Activated CD4-positive, alpha-beta T cell treated with anti-CD3 and anti-CD28 coated beads, Interleukin-2, amount 10 ng/mL, durations not matched to agents 7 days and 5 days (primary cell): Measurements from ENCODE around the gene BCR. TPM values are rescaled to one million over a fixed set of nuclear protein-coding genes. Genes with fewer than 3 reads are reported as not detected.
"Not testable (repeated sequence)": the region's sequence is repeated elsewhere in the genome, so short reads cannot be mapped to it uniquely, and the experiment has no call there.

Experiments
- CTCF ChIA-PET: fragments of 350-600 bp; sonication (Branson Sonifier 250); formaldehyde crosslinking; loops from one replicate; lab custom pipeline; 2021; ENCODE audit warnings: antibody characterized with exemption; lab: Charles Lee
- POLR2A ChIA-PET: fragments of 350-600 bp; sonication (Branson Sonifier 250); formaldehyde crosslinking; loops from one replicate; lab custom pipeline; 2021; ENCODE audit warnings: antibody characterized with exemption; lab: Charles Lee
- DNase-seq: peaks from one replicate; pipeline ENCODE4 v3.0.0-alpha.2; 2020
- H3K27ac Mint-ChIP-seq: one replicate; pipeline ENCODE4 v1.8.0; 2021; ENCODE audit warnings: mild to moderate bottlenecking, moderate library complexity, mixed read lengths
- H3K27me3 Mint-ChIP-seq: one replicate; pipeline ENCODE4 v1.8.0; 2021; ENCODE audit warnings: mixed read lengths
- H3K36me3 Mint-ChIP-seq: one replicate; pipeline ENCODE4 v1.8.0; 2021; ENCODE audit warnings: low read depth, mixed read lengths
- H3K4me1 Mint-ChIP-seq: one replicate; pipeline ENCODE4 v1.8.0; 2021; ENCODE audit warnings: mixed read lengths
- H3K4me3 Mint-ChIP-seq: one replicate; pipeline ENCODE4 v1.8.0; 2021; ENCODE audit warnings: mild to moderate bottlenecking, moderate library complexity, mixed read lengths
- H3K9me3 Mint-ChIP-seq: one replicate; pipeline ENCODE4 v1.8.0; 2021; ENCODE audit warnings: mixed read lengths
- total RNA-seq, 2 experiments: library from RNA; stranded (reverse); gene quantifications; one replicate each; pipeline ENCODE4 v1.2.3, GENCODE V29; 2021

The BCR gene
- 10 to 100 TPM; 45.6 to 48.1 TPM for total RNA-seq

DNA sequence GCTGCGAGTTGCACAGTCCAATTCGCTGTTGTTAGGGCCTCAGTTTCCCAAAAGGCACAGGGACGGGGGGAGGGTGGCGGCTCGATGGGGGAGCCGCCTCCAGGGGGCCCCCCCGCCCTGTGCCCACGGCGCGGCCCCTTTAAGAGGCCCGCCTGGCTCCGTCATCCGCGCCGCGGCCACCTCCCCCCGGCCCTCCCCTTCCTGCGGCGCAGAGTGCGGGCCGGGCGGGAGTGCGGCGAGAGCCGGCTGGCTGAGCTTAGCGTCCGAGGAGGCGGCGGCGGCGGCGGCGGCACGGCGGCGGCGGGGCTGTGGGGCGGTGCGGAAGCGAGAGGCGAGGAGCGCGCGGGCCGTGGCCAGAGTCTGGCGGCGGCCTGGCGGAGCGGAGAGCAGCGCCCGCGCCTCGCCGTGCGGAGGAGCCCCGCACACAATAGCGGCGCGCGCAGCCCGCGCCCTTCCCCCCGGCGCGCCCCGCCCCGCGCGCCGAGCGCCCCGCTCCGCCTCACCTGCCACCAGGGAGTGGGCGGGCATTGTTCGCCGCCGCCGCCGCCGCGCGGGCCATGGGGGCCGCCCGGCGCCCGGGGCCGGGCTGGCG, at the start of gene BCR:
Gene BCR, plus strand, starts transcription at position 209 of the 592 bp plus-strand sequence. CDS start 452 bp downstream, outside the sequence.
- CTCF ChIA-PET: interaction anchor here (0.8 to 6.7 kb wide), 2 partner anchors 63 to 103 kb away, joined by 3 to 67 read pairs; no protein-coding TSS in a partner anchor

DNA sequence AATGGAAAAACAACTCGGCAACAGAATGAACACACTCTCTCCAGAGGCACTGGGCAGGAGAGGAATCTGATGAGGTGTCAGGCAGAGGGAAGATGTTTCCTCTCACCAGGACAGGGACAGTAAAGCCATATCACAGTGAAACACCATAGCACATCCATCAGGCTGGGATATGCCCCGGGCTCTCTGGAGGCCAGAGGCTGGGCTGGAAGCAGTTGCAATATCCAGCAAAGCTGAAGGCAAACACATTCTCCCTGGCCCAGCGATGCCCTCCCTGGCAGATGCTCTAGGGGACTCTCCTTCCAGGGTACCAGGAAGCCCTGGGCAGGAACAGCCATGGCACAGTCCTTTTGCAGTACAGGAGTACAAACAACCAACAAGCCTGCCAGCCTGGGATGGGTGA, 49.6 kb upstream of the BCR start:
- H3K9me3 Mint-ChIP-seq: no peaks in the 10 kb centered on the region
- POLR2A ChIA-PET: no interaction called here
- CTCF ChIA-PET: no interaction called here
- DNase-seq: no peak
- no peak overlapping the region for H3K27ac Mint-ChIP-seq
- no peak overlapping the region for H3K4me3 Mint-ChIP-seq
- H3K4me1 Mint-ChIP-seq: no peaks in the 10 kb centered on the region
- H3K27me3 Mint-ChIP-seq: peaks cover 4% of the 10 kb centered on the region
- no peaks in the 10 kb centered on the region for H3K36me3 Mint-ChIP-seq

More for the DNA sequence above, at the start of gene BCR:
- Mint-ChIP-seq H3K36me3 (peaks cover 30% of the 10 kb centered on the region), H3K27ac (peak within 1 kb of the TSS; percentile 74), H3K4me3 (peak within 1 kb of the TSS; percentile 81), H3K4me1 (peaks cover 61% of the 10 kb centered on the region), H3K27me3 (no peaks in the 10 kb centered on the region), H3K9me3 (peaks cover 15% of the 10 kb centered on the region)
- POLR2A ChIA-PET: interaction anchor here (0.9 kb wide), 1 partner anchor 98 kb away, joined by 4 read pairs; no protein-coding TSS in a partner anchor
- peak; percentile 59 for DNase-seq

DNA sequence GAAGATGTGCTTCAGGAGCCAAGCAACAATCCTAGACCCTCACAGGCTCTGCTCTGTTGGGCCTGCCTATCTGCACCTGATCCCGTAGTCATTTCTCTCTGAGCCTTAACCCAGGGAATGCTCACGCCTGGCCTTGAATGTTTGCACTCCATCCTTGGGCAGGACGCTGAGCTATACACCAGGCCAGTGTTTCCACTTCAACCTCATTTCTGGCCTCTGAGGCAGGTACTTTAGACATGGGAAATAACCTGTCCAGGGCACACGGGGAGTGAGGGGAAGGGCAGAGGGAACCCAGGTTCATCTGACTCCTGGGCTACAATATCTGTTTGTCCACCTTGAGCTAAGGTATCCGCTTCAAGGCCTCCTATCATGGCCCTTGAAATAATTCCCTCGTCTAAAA, 48.4 kb upstream of the BCR start:
- peaks cover under 1% of the 10 kb centered on the region for H3K4me1 Mint-ChIP-seq
- H3K9me3 Mint-ChIP-seq: no peaks in the 10 kb centered on the region
- POLR2A ChIA-PET: no interaction called here
- no peaks in the 10 kb centered on the region for H3K36me3 Mint-ChIP-seq
- H3K27me3 Mint-ChIP-seq: peaks cover 4% of the 10 kb centered on the region
- H3K27ac Mint-ChIP-seq: no peak overlapping the region
- no peak overlapping the region for H3K4me3 Mint-ChIP-seq
- no peak for DNase-seq
- CTCF ChIA-PET: interaction anchor here (1.0 to 1.3 kb wide), 3 partner anchors 173 to 176 kb away, joined by 3 to 4 read pairs (median 3); no protein-coding TSS in a partner anchor

DNA sequence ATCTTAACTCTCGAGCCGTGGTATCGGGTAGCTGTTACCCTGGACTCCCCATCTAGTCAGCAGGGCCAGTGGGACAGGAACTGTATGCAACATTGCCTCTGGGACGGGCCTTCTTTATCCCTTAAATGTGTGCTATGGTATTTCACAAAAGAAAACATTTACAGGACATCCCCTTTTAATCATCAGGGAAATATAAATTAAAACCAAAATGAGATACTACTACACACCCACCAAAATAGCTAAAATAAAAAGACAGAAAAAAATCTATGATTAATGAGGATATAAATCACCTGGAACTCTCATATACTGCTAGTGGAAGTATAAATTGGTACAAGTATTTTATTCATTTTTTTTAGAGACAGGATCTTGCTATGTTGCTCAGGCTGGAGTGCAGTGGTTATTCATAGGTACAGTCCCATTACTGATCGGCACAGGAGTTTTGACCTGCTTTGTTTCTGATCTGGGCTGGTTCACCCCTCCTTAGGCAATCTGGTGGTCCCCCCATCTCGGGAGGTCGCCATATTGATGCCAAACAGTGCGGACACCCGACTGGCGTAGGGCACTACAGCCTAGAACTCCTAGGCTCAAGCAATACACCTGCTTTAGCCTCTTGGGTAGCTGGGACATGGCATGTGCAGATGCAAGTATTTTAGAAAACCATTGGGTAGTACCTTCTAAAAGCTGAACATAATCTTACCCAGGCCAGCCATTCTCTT, 47.8 kb upstream of the BCR start:
- H3K4me3 Mint-ChIP-seq: no peak overlapping the region
- POLR2A ChIA-PET: no interaction called here
- DNase-seq: no peak
- H3K4me1 Mint-ChIP-seq: peaks cover 7% of the 10 kb centered on the region
- H3K9me3 Mint-ChIP-seq: no peaks in the 10 kb centered on the region
- H3K27me3 Mint-ChIP-seq: peaks cover 4% of the 10 kb centered on the region
- CTCF ChIA-PET: interaction anchor here (0.6 to 1.3 kb wide), 3 partner anchors 9 to 177 kb away, joined by 3 to 4 read pairs (median 3); no protein-coding TSS in a partner anchor
- H3K27ac Mint-ChIP-seq: no peak overlapping the region
- H3K36me3 Mint-ChIP-seq: no peaks in the 10 kb centered on the region

DNA sequence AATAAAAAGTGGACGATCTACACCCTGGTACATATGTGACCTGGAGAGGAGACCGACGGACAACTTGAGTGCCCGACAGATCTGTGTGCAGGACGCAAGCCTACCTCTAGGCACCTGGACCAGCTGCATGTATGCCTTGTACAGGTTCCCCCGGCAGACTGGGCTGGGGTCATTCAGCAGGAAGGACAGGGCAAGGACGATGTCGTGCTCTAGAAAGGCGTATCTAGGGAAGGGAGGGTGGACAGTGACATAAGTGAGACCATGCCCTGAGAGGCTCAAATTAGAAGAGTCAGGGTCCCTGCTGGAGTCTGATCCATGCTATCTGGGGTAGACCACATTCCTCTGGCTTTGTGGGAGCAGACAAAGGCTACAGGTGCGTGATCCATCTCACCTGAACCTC, 46.4 kb upstream of the BCR start:
- no peak for DNase-seq
- no peak overlapping the region for H3K4me3 Mint-ChIP-seq
- no peaks in the 10 kb centered on the region for H3K36me3 Mint-ChIP-seq
- no peak overlapping the region for H3K27ac Mint-ChIP-seq
- ChIA-PET CTCF (interaction anchor here (1.3 to 1.4 kb wide), 2 partner anchors 11 to 174 kb away, joined by 3 to 5 read pairs; partner anchors contain the start of gene RAB36), POLR2A (no interaction called here)
- peaks cover 4% of the 10 kb centered on the region for H3K27me3 Mint-ChIP-seq
- peaks cover 21% of the 10 kb centered on the region for H3K4me1 Mint-ChIP-seq
- H3K9me3 Mint-ChIP-seq: no peaks in the 10 kb centered on the region

DNA sequence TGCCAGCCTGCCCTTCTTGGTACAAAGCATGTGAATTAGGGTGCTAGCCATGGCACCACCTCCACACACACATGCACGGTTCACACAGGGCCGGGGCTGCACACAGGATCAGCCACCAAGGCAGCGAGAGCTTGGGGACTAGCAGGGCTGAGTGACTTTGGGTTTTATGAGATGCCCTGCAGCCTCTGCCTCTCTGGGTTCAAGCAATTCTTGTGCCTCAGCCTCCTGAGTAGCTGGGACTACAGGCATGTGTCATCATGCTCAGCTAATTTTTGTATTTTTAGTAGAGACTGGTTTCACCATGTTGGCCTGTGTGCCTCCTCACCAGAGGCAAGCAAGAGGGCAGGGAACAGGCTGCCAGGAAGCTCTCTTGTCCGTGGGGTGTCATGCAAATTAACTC, 43.3 kb upstream of the BCR start:
- POLR2A ChIA-PET, DNase-seq, H3K4me3 Mint-ChIP-seq, H3K27me3 Mint-ChIP-seq, H3K36me3 Mint-ChIP-seq, H3K9me3 Mint-ChIP-seq: not testable (repeated sequence)
- Mint-ChIP-seq H3K4me1 (peaks cover 43% of the 10 kb centered on the region), H3K27ac (peak overlapping the region; percentile 92)
- CTCF ChIA-PET: interaction anchor here (0.6 to 2.0 kb wide), 3 partner anchors 8 to 206 kb away, joined by 3 to 7 read pairs (median 3); no protein-coding TSS in a partner anchor

DNA sequence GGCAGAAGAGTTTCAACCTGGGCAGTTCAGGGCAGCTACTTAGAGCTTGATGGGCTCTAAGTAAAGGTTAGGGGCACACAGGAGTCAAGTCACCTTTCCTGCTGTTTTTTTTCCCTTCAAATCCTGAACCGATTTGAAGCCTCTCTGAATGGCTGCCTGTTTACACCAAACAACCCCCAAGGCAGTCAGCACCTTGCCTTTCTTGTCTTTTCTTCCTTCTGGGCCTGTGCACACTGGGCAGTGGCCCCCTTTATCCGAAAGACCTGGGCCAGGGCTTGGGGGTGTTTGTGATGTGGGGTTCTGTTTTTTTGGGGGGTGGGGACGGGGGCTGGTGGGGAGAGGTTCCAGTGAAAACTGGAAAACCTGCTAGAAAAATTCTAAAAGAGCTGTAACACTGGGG, 42.8 kb upstream of the BCR start:
- H3K4me3 Mint-ChIP-seq: no peak overlapping the region
- H3K4me1 Mint-ChIP-seq: peaks cover 48% of the 10 kb centered on the region
- CTCF ChIA-PET: interaction anchor here (0.6 to 2.0 kb wide), 3 partner anchors 9 to 206 kb away, joined by 3 to 7 read pairs (median 3); no protein-coding TSS in a partner anchor
- POLR2A ChIA-PET: no interaction called here
- no peaks in the 10 kb centered on the region for H3K36me3 Mint-ChIP-seq
- no peak for DNase-seq
- peak overlapping the region; percentile 92 for H3K27ac Mint-ChIP-seq
- H3K27me3 Mint-ChIP-seq: no peaks in the 10 kb centered on the region
- H3K9me3 Mint-ChIP-seq: no peaks in the 10 kb centered on the region

DNA sequence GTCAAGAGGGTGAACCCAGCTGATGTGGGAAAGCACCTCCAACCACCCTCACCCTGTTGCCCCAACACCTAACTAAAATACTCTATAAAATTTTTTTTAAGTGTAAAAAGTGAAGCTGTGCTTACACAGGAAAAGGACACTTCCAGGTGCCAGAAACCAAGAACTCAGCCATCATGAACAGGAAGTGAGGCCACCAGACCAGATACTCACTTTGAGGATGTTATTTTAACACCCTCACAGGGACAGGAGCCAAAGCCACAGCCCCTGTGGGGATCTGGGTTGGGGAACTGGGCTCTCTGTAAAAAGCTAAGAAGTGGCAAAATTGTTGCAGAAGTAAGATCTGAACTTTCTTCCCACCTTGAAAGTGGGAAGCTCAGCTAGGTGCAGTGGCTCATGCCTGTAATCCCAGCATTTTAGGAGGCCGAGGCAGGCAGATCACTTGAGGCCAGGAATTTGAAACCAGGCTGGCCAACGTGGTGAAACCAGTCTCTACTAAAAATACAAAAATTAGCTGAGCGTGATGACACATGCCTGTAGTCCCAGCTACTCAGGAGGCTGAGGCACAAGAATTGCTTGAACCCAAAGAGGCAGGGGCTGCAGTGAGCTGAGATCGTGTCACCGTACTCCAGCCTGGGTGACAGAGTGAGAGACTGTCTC, 42.3 kb upstream of the BCR start:
- Mint-ChIP-seq H3K4me1 (peaks cover 53% of the 10 kb centered on the region), H3K36me3 (no peaks in the 10 kb centered on the region), H3K9me3 (no peaks in the 10 kb centered on the region), H3K4me3 (peak overlapping the region; percentile 29), H3K27me3 (no peaks in the 10 kb centered on the region), H3K27ac (peak overlapping the region; percentile 92)
- ChIA-PET CTCF (interaction anchor here (1.3 to 2.0 kb wide), 2 partner anchors 9 to 15 kb away, joined by 3 to 7 read pairs; no protein-coding TSS in a partner anchor), POLR2A (interaction anchor here (0.6 kb wide), 2 partner anchors 16 to 613 kb away, joined by 3 read pairs; no protein-coding TSS in a partner anchor)
- DNase-seq: peak; percentile 62

DNA sequence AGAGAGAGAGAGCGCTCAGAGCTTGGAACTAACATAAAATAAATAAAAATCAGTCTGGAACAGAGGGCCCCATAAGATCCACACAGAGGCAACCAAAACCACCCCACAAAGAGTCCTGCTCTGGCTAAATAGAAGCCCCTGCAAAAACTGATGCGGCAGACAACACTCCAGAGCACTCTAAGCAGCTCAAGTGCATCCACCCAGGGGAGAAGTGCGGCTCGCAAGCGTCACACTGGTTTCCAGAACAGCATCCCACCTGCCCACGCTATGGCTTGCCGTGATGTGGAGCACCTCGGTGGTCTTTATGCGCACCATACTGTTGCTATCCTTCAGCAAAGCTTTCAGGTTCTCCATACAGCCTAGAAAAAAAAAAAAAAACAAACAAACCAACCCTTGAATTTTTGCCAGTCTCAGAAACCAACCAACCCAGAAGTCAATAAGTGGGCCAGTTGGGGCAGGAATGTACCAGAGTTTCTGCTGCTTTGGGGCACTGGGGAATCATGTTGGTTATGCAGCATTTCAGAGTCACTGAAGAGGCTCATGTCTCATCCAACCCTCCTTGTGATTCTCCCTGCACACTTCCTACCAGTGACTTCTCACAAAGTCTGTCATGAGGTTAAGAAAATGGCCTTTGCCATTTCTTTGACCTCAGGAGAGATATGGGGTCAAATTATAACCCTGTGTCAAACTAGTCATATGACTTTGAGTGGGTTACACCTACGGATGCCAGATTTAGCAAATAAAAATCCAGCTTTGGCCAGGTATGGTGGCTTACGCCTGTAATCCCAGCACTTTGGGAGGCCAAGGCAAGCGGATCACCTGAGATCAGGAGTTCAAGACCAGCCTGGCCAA, 41.5 kb upstream of the BCR start:
- Mint-ChIP-seq H3K4me1 (peaks cover 58% of the 10 kb centered on the region), H3K27me3 (no peaks in the 10 kb centered on the region), H3K36me3 (no peaks in the 10 kb centered on the region), H3K9me3 (no peaks in the 10 kb centered on the region), H3K4me3 (no peak overlapping the region), H3K27ac (peak overlapping the region; percentile 92)
- no peak for DNase-seq
- ChIA-PET CTCF (interaction anchor here (1.7 to 2.0 kb wide), 3 partner anchors 10 to 29 kb away, joined by 3 to 7 read pairs (median 4); no protein-coding TSS in a partner anchor), POLR2A (interaction anchor here (0.6 kb wide), 2 partner anchors 17 to 613 kb away, joined by 3 read pairs; no protein-coding TSS in a partner anchor)

DNA sequence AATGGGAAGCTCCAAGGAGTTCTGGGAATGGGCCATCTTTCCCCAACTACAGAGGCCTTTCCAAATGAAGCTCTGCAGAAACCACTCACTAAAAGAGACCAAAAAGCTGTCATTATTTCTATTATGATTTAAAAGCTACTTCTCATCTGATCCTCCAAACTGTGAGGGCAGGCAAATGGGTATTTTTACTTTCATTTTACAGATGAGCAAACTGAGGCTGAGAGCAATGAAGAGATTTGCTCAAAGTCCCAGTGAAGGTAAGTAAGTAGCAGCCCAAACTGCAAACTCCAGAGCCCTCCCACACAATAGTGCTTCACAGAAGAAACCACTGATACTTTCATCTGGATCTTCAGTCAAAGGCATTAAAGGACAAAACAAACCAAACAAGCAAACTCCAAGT, 39.9 kb upstream of the BCR start:
- H3K4me1 Mint-ChIP-seq: peaks cover 72% of the 10 kb centered on the region
- H3K4me3 Mint-ChIP-seq: no peak overlapping the region
- H3K27ac Mint-ChIP-seq: peak overlapping the region; percentile 13
- CTCF ChIA-PET: interaction anchor here (0.9 to 1.8 kb wide), 4 partner anchors 12 to 141 kb away, joined by 3 to 4 read pairs (median 3); no protein-coding TSS in a partner anchor
- peaks cover 2% of the 10 kb centered on the region for H3K36me3 Mint-ChIP-seq
- H3K9me3 Mint-ChIP-seq: no peaks in the 10 kb centered on the region
- POLR2A ChIA-PET: no interaction called here
- DNase-seq: no peak
- peaks cover 1% of the 10 kb centered on the region for H3K27me3 Mint-ChIP-seq

DNA sequence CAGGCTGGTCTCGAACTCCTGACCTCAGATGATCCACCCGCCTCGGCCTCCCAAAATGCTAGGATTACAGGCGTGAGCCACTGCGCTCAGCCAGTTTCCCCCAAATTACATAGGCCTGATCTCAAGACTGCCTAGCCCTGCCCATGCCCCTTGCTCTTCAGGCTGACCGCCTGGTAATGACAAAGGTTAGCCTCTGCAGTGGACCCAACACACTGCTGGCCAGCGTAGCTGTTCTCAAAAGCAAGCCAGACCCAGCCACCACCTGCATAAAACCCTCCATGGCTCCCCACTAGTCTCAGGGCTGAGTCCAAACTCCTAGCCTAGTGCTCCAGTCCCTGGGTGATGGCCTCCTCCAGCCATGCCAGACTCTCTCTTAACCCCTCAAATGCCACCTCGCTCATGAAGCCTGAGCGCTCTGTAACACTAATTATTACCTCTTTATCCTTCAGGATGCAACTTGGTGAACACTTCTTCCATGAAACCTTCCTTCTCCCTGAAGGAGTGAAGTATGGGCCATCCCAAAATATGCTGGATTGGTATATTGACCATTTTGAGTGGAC, 37.7 kb upstream of the BCR start:
- CTCF ChIA-PET: interaction anchor here (0.6 to 1.2 kb wide), 3 partner anchors 8 to 186 kb away, joined by 3 read pairs; no protein-coding TSS in a partner anchor

More for the DNA sequence above, 37.7 kb upstream of the BCR start:
- no peaks in the 10 kb centered on the region for H3K9me3 Mint-ChIP-seq
- H3K27ac Mint-ChIP-seq: peak overlapping the region; percentile 95
- POLR2A ChIA-PET: no interaction called here
- DNase-seq: no peak
- H3K36me3 Mint-ChIP-seq: peaks cover 2% of the 10 kb centered on the region
- H3K4me1 Mint-ChIP-seq: peaks cover 67% of the 10 kb centered on the region
- peaks cover 3% of the 10 kb centered on the region for H3K27me3 Mint-ChIP-seq
- peak overlapping the region; percentile 66 for H3K4me3 Mint-ChIP-seq
